CD4-positive, alpha-beta T cell treated with Interleukin-15 for 1 hour (primary cell): ENCODE data around the gene SYNCRIP.
"Not testable (repeated sequence)": the region's sequence is repeated elsewhere in the genome, so short reads cannot be mapped to it uniquely, and the experiment has no call there.

Source experiments
- DNase-seq: peaks from one replicate; pipeline ENCODE4 v3.0.0-alpha.2; 2020

Gene SYNCRIP

DNA sequence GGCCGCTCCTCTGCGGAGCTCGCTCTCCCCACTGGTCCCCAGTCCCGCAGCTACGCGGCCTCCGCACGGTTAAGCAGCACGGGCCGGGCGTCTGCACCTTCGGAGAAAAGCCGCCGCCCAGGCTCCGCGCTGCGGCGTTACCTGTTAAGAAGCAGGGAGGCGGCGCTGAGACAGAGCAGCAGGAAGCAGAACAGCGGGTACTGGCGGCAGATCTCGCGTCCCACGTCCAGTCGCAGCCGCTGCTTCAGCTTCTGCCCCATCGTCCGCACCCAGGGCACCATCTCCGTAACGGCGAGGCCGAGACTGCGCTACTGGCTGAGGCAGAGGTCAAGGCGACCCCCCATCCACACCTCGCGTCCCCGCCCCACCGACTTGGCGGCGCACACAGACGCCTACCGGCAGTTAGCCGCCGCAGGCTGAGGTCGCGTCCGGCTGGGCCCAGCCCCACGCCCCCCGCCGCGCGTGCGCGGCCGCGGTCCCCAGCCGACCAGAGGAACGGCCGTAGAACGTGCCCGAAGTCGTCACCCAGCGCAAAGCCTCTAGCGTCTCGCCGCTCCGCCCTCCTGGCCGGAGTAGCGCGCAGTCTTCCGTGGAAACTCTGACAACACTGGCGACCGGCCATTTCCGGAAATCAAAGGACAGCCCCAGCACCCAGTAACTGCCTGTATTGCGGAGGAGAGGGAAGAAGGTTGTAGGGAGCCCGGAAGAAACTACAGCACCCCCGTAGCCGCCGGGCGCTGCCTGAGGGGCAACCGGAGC, 49.1 kb downstream of the SYNCRIP start, which contains the start of gene SNX14:
Gene SNX14 (minus strand): TSS at position 421 of the 759 bp plus-strand sequence. CDS start 140 bp downstream, at position 281.
- DNase-seq, result peak; percentile 86

DNA sequence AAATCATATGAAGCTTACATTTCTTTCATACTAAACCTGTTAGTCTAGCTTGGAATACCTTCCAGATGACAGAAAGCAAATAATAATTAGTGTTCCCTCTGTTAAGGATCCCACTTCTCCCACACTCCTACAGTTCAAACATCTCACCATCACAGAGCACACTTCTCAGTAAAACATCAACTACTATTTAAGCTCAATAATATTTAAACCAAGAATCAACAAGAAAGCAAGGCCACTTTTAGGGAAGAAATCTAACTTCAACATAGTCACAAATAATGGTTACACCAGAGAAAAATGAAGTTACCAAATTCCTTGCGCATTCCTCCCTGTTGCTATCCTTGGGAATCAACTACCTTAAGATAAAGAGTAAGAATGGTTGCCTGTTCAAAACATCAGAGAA, 50.7 kb downstream of the SYNCRIP start:
- DNase-seq, result no peak

DNA sequence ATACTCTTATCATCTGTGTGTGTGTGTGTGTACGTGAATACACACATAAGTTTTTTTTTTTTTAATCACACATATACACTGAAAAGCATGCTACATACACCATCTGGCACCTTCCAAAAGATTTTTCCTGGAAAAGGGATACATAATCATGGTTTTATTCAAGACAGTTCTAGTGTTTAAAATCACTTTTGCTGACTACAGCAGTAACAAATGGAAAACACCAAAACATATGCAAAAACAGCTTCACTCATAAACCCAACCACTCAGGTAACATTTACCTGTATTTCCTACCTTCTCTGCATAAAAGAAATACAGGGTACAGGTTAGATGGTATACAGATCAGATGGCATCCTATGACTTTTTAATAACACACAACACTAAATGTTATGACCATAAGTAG, 51.5 kb downstream of the SYNCRIP start:
- DNase-seq, result no peak

DNA sequence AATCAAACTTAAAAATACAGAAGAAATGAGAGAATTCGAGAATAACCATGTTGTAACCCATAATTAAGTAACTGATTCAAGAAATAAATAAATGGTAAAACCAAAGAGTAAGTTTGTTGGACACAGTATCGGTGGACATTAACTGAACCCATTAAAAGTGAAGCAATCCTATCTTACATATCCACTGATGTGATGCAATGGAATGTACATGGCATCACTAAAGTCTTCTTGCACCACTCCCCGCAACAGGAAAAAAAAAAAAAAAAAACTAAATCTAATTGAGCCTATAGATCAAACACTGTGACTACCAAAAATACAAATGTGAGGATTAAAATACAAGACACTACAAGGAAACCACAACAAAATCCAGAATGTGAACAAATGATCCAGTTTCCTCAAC, 56.9 kb downstream of the SYNCRIP start:
- DNase-seq, result no peak

DNA sequence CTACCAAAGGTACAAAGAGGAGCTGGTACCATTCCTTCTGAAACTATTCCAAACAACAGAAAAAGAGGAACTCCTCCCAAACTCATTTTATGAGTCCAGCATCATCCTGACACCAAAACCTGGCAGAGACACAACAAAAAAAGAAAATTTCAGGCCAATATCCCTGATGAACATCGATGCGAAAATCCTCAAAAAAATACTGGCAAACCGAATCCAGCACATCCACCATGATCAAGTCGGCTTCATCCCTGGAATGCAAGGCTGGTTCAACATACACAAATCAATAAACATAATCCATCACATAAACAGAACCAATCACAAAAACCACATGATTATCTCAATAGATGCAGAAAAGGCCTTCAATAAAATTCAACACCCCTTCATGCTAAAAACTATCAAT, 59.9 kb downstream of the SYNCRIP start:
- DNase-seq, result not testable (repeated sequence)

DNA sequence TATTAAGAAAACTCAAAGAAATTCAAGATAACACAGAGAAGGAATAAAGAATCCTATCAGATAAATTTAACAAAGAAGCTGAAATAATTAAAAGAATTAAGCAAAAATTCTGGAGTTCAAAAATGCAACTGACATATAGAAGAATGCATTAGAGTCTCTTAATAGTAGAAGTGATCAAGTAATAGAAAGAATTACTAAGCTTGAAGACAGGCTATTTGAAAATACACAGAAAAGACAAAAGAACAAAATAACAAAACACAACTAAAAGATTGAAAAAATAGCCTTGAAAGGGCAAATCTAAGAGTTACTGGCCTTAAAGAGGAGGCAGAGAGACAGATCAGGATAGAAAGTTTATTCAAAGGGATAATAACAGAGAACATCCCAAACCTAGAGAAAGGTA, 61.1 kb downstream of the SYNCRIP start:
- DNase-seq, result no peak

DNA sequence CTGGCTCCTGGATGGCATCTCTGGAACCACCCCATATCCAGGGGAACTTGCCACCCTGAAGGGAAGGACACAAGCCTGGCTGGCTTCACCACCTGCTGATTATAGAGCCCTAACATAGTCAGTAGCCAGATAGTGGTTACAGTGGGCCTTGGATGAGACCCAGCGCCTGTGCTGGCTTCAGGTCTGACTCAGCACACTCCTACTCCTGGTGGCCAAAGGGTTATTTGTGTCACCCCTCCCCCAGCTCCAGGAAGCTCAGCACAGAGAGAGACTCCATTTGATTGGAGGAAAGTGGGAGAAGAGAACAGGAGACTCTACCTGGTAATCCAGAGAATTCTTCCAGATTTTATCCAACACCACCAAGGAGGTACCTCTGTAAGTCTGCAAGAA, 61.8 kb downstream of the SYNCRIP start:
- DNase-seq, result no peak

DNA sequence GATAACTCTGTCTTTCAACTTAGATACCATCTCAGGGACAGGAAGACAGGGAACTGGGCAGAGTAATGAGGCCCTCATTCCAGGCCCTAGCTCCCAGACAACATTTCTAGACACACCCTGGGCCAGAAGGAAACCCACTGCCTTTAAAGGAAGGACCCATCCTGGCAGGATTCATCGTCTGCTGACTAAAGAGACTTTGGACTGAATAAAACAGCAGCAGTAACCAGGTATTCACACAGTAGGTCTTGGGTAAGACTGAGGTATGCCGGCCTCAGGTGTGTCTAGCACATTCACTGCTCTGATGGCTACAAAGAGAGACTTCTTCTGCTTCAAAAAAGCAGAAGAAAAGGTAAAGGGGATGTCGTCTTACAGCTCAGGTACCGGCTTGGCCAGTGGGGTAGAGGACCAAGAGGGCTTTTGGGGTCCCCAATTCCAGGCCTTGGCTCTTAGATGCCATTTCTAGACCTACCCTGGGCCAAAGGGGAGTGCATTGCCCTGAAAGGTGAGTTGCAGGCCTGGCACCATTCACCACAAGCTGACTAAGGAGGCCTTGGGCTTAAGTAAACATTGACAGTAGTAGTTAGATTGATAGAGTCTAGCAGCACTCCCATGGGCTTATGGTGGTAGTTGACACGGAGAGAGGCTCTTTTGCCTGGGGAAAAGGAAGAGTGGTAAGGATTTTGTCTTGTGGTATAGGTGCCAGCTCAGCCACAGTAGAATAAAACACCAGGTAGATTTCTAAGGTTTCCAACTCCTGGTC, 62.4 kb downstream of the SYNCRIP start:
- no peak for DNase-seq

DNA sequence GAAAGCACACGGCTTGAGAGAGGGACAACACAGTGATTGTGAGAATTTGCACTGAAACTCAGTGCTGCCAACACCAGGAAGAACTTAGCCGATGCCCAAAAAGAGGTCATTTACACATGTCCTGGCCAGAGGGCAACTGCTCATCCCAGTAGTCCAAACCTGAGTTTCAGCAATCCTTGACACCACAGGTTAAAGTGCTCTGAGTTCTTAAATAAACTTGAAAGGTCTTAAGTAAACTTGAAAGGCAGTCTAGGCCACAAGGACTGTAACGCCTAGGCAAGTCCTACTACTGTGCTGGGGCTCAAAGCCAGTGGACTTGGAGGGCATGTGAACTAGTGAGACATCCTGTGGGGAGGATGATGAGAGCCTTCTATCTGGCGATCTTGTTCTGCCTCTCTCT, 63.1 kb downstream of the SYNCRIP start:
- no peak for DNase-seq

DNA sequence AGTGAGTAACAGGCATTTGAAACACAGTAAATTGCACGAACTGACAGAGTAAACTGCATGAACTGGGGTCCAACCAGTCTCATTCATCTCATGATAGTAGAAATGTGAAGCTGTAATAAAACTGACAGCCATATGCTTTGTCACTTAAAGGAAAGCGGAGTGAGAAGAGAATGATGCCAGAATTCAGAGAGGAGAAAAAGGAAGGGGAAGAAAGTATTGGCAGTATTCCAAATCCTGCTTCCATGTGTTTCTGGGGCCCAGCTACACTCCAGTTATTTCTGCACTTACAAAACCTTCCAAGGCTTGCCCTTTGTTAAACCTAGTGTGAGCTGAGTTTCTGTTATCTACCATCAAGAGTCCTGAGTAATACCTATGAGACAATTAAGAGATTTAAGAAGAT, 66.2 kb downstream of the SYNCRIP start:
- DNase-seq, result no peak

DNA sequence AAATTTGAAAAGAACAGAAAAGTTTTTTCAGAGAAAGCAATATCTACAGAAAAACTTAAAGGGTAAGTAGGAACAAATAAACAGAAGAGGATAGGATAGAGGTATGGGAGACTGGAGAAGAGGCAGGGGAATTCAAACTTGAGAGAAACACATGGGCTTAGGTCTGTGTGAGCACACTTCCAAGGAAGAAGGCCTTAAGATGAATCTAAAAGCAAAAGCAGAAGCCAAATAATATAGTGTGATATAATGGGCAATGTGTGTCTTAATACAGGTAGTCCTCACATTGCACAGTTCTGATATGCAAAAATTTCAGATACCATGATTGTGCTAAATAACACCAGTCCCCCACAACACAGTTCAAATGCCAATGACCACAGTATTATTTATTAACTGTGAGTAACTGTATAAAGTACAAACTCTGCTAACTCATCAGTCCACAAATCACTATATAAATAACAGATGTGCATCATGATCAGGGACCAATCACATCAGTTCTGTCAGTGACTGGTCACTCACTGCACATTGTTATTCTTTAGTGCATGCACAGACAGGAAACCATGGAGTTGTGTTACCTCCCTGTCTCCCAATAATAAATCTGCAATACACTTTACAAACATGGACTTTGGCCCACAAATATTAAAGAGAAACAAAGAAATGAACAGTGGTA, 67.6 kb downstream of the SYNCRIP start:
- no peak for DNase-seq

DNA sequence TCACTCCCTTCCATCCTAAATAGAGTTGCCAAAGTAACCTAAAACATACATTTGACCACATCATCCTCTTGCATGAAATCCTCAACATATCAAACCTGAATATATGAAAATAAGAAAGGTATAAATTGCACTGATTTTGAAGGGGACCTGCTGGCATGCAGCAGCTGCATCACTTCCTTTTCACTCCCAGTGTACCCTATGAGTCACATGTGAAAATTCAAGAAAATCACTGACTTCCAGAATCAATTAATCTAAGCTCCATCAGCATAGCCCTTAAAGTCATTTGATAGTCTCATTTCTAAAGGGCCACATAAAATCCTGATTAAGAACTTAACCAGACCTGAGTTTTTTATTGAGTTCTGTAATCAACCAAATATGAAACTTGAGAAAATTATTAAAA, 73.4 kb downstream of the SYNCRIP start:
- no peak for DNase-seq

DNA sequence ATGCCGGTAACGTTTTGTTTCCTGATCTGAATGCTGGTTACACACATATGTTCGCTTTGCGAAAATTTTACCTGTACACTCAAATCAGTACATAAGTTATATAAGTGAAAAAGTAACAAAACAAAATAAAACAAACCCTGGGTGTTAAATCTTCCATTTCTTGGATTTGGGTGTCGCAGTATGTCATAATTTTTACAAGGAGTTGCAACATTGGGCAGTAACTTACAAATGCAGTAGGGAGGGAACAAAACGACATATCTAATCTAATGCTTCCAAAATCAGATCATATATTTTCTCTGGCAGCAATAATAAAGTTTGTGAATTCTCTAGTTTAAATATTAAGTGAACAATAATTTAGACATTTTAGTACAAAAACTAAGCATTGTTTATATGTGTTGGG, 74.3 kb downstream of the SYNCRIP start:
- DNase-seq, result no peak

DNA sequence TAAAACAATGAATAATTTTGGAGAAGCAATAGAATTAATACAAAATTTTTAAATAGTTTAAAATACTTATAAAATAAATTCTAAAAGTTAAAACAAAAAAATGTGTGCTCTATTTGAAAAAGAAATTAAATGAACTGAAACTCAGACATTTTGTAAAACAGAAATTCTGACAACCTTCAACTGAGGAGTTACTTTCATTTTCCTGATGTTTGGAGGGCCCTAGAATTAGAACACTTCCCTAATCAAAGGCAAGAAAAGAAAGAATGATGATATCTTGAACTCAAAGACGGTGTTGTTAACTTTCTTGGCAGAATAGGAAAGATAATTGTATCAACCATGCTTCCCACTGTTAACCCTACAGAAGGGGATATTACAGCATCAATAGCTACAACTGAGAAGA, 77.0 kb downstream of the SYNCRIP start:
- no peak for DNase-seq

DNA sequence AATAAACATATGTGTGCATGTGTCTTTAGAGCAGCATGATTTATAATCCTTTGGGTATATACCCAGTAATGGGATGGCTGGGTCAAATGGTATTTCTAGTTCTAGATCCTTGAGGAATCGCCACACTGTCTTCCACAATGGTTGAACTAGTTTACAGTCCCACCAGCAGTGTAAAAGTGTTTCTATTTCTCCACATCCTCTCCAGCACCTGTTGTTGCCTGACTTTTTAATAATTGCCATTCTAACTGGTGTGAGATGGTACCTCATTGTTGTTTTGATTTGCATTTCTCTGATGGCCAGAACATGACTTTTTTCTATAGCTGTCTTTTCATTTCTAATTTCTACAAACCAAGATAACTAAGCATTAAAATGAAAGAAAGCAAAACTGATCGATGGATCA, 78.5 kb downstream of the SYNCRIP start:
- DNase-seq, result not testable (repeated sequence)
